Midbrain (tissue), 1 donor: Measurements from ENCODE around the gene UBR7.
"Not testable (repeated sequence)": the region's sequence is repeated elsewhere in the genome, so short reads cannot be mapped to it uniquely, and the experiment has no call there.

Experiments used
- DNase-seq: peaks from one replicate; lab custom pipeline; 2025; lab: John Stamatoyannopoulos, UW

The UBR7 gene

GRCh38 chr14:93195316-93195999, 11.6 kb upstream of the UBR7 start:
- no peak for DNase-seq

- DNase-seq: no peak
Observed at GRCh38 chr14:93199031-93199430, 8.0 kb upstream of the UBR7 start.

GRCh38 chr14:93200553-93200952, 6.5 kb upstream of the UBR7 start:
- DNase-seq: no peak

GRCh38 chr14:93201155-93201704, 5.8 kb upstream of the UBR7 start:
- DNase-seq: no peak

- DNase-seq: peak; percentile 58
Observed at GRCh38 chr14:93207468-93208308, 632 bp downstream of the UBR7 start.

GRCh38 chr14:93212432-93212831, 5.4 kb downstream of the UBR7 start:
- no peak for DNase-seq

- no peak for DNase-seq
Observed at GRCh38 chr14:93214598-93214997, 7.5 kb downstream of the UBR7 start.

- peak; percentile 50 for DNase-seq
Observed at GRCh38 chr14:93219103-93219726, 12.2 kb downstream of the UBR7 start.

- DNase-seq: no peak
Observed at GRCh38 chr14:93220509-93220908, 13.5 kb downstream of the UBR7 start.

- no peak for DNase-seq
Observed at GRCh38 chr14:93223565-93223964, 16.5 kb downstream of the UBR7 start.

- no peak for DNase-seq
Observed at GRCh38 chr14:93228550-93228949, 21.5 kb downstream of the UBR7 start.

GRCh38 chr14:93230539-93230938, 23.5 kb downstream of the UBR7 start:
- no peak for DNase-seq

GRCh38 chr14:93231129-93231979, 24.3 kb downstream of the UBR7 start:
- peak; percentile 4 for DNase-seq

GRCh38 chr14:93232159-93232558, 25.1 kb downstream of the UBR7 start:
- no peak for DNase-seq

GRCh38 chr14:93233078-93233477, 26.0 kb downstream of the UBR7 start:
- not testable (repeated sequence) for DNase-seq

- no peak for DNase-seq
Observed at GRCh38 chr14:93234798-93235197, 27.7 kb downstream of the UBR7 start.

GRCh38 chr14:93239869-93240677, 33.0 kb downstream of the UBR7 start:
- DNase-seq: no peak

- DNase-seq: no peak
Observed at GRCh38 chr14:93240678-93241000, 33.6 kb downstream of the UBR7 start.

GRCh38 chr14:93245764-93246420, 38.8 kb downstream of the UBR7 start:
- no peak for DNase-seq

GRCh38 chr14:93246534-93246933, 39.5 kb downstream of the UBR7 start:
- no peak for DNase-seq
